Astrocyte (in vitro differentiated cells and primary cell): ENCODE data around the gene CHRNA4. TPM values are rescaled to one million over a fixed set of nuclear protein-coding genes. Genes with fewer than 3 reads are reported as not detected.

Experiments used
- DNase-seq: peaks from one replicate; pipeline ENCODE4 v3.0.0-alpha.2; 2010; ENCODE audit warnings: low read depth
- FAIRE-seq: peaks from 2 replicates; lab custom pipeline; 2011; peaks lifted over from hg19 to GRCh38; lab: Jason Lieb, UNC
- H2AFZ ChIP-seq: 2 replicates; pipeline ENCODE4 v1.6.0; 2012; ENCODE audit warnings: low read depth, low read length, inconsistent platforms
- H3K27ac ChIP-seq: 2 replicates; pipeline ENCODE4 v1.5.1; 2011; ENCODE audit warnings: low read depth, low read length, inconsistent platforms
- H3K27me3 ChIP-seq: 2 replicates; pipeline ENCODE4 v1.6.0; 2011; ENCODE audit warnings: low read length, inconsistent platforms; ENCODE audit not compliant: insufficient read depth
- H3K36me3 ChIP-seq: 2 replicates; pipeline ENCODE4 v1.5.1; 2011; ENCODE audit warnings: low read length, inconsistent platforms; ENCODE audit not compliant: insufficient read depth
- H3K4me1 ChIP-seq: 2 replicates; pipeline ENCODE4 v1.5.1; 2011; ENCODE audit warnings: low read length, inconsistent platforms; ENCODE audit not compliant: insufficient read depth
- H3K4me2 ChIP-seq: 2 replicates; pipeline ENCODE4 v1.6.0; 2012; ENCODE audit warnings: low read length, inconsistent platforms
- H3K4me3 ChIP-seq: 2 replicates; pipeline ENCODE4 v1.5.1; 2011; ENCODE audit warnings: low read depth, mild to moderate bottlenecking, low read length, inconsistent platforms; ENCODE audit not compliant: insufficient read depth
- H3K79me2 ChIP-seq: 2 replicates; pipeline ENCODE4 v1.6.0; 2012; ENCODE audit warnings: mild to moderate bottlenecking, low read length, inconsistent platforms; ENCODE audit not compliant: insufficient read depth
- H3K9ac ChIP-seq: 2 replicates; pipeline ENCODE4 v1.6.0; 2012; ENCODE audit warnings: mild to moderate bottlenecking, low read length, inconsistent platforms
- H3K9me3 ChIP-seq: 2 replicates; pipeline ENCODE4 v1.5.1; 2012; ENCODE audit warnings: low read depth, mild to moderate bottlenecking, low read length, inconsistent platforms; ENCODE audit not compliant: insufficient read depth
- H4K20me1 ChIP-seq: 2 replicates; pipeline ENCODE4 v1.6.0; 2012; ENCODE audit warnings: low read length, inconsistent platforms; ENCODE audit not compliant: insufficient read depth
- H3K27ac Mint-ChIP-seq: one replicate; pipeline ENCODE4 v1.8.0; 2021; ENCODE audit warnings: mild to moderate bottlenecking, mixed read lengths; ENCODE audit not compliant: unreplicated experiment
- H3K27me3 Mint-ChIP-seq: one replicate; pipeline ENCODE4 v1.8.0; 2021; ENCODE audit warnings: low read depth, mixed read lengths; ENCODE audit not compliant: unreplicated experiment
- H3K36me3 Mint-ChIP-seq: one replicate; pipeline ENCODE4 v1.8.0; 2021; ENCODE audit warnings: low read depth, mixed read lengths; ENCODE audit not compliant: unreplicated experiment
- H3K4me1 Mint-ChIP-seq: one replicate; pipeline ENCODE4 v1.8.0; 2021; ENCODE audit warnings: low read depth, mixed read lengths; ENCODE audit not compliant: unreplicated experiment
- H3K4me3 Mint-ChIP-seq: one replicate; pipeline ENCODE4 v1.8.0; 2021; ENCODE audit warnings: mild to moderate bottlenecking, moderate library complexity, mixed read lengths; ENCODE audit not compliant: unreplicated experiment
- H3K9me3 Mint-ChIP-seq: one replicate; pipeline ENCODE4 v1.8.0; 2021; ENCODE audit warnings: mild to moderate bottlenecking, mixed read lengths; ENCODE audit not compliant: unreplicated experiment
- EZH2 ChIP-seq: IDR thresholded peaks from 2 replicates; pipeline ENCODE4 v1.6.1; 2012; ENCODE audit warnings: mild to moderate bottlenecking, low read length, inconsistent platforms; ENCODE audit not compliant: insufficient read depth
- total RNA-seq: library from RNA; stranded (reverse); gene quantifications from 2 replicates; pipeline ENCODE4 v1.2.1, GENCODE V29; 2021
- TF ChIP-seq, protein P1 (sequence below): IDR thresholded peaks from 2 replicates; pipeline ENCODE4 v1.5.1; 2011; ENCODE audit warnings: low read depth, mild to moderate bottlenecking, inconsistent platforms, low read length, moderate library complexity; ENCODE audit not compliant: insufficient read depth

The CHRNA4 gene
- total RNA-seq, 1 donor from 2014 or later, result 1.8 TPM

DNA sequence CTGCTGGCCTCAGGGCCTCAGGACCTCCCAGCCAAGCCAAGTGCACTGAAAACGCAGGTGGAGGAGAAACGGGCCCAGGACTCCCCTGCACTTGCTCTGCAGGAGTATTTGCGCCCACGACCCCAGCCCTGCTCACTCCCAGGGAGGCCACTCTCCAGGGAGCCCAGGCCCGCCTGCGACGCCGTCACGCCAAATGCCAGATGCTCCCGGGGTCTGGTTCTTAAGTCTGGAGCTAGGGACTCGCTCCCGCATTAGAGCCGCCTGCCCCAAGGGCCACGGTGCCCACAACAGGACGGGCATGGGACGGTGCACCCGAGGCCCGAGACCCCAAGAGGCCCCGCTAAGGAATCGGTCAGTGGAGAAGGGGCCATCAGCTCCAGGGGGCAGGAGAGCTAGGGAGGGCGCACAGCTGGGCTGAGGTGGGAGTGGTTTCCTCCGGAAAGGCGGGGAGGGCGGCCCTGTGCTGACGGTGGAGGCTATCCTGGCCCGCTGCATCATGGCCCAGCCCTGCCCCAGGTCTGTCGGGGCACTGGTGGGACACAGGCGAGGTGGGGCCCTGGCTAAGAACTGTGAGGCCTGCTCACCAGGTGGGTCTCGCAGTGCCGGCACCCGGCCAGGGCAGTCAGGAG, 44.1 kb upstream of the CHRNA4 start:
- Mint-ChIP-seq H3K9me3 (no peaks in the 10 kb centered on the region), H3K4me1 (no peaks in the 10 kb centered on the region), H3K36me3 (no peaks in the 10 kb centered on the region), H3K27me3 (peaks cover 22% of the 10 kb centered on the region), H3K27ac (no peak overlapping the region), H3K4me3 (no peak overlapping the region)
- FAIRE-seq (no peak), DNase-seq (no peak)
- TF ChIP-seq EZH2, result no peak
- TF ChIP-seq, protein P1, sequence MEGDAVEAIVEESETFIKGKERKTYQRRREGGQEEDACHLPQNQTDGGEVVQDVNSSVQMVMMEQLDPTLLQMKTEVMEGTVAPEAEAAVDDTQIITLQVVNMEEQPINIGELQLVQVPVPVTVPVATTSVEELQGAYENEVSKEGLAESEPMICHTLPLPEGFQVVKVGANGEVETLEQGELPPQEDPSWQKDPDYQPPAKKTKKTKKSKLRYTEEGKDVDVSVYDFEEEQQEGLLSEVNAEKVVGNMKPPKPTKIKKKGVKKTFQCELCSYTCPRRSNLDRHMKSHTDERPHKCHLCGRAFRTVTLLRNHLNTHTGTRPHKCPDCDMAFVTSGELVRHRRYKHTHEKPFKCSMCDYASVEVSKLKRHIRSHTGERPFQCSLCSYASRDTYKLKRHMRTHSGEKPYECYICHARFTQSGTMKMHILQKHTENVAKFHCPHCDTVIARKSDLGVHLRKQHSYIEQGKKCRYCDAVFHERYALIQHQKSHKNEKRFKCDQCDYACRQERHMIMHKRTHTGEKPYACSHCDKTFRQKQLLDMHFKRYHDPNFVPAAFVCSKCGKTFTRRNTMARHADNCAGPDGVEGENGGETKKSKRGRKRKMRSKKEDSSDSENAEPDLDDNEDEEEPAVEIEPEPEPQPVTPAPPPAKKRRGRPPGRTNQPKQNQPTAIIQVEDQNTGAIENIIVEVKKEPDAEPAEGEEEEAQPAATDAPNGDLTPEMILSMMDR, result no peak
- no peak overlapping the region for H2AFZ ChIP-seq
- H3K4me2 ChIP-seq, result no peak overlapping the region
- no peak overlapping the region for H3K4me3 ChIP-seq
- no peaks in the 10 kb centered on the region for H3K79me2 ChIP-seq
- no peak overlapping the region for H3K9ac ChIP-seq
- H3K27ac ChIP-seq, result no peak overlapping the region
- no peaks in the 10 kb centered on the region for H3K9me3 ChIP-seq
- H4K20me1 ChIP-seq, result no peaks in the 10 kb centered on the region
- no peaks in the 10 kb centered on the region for H3K27me3 ChIP-seq
- no peaks in the 10 kb centered on the region for H3K36me3 ChIP-seq
- H3K4me1 ChIP-seq, result no peaks in the 10 kb centered on the region

DNA sequence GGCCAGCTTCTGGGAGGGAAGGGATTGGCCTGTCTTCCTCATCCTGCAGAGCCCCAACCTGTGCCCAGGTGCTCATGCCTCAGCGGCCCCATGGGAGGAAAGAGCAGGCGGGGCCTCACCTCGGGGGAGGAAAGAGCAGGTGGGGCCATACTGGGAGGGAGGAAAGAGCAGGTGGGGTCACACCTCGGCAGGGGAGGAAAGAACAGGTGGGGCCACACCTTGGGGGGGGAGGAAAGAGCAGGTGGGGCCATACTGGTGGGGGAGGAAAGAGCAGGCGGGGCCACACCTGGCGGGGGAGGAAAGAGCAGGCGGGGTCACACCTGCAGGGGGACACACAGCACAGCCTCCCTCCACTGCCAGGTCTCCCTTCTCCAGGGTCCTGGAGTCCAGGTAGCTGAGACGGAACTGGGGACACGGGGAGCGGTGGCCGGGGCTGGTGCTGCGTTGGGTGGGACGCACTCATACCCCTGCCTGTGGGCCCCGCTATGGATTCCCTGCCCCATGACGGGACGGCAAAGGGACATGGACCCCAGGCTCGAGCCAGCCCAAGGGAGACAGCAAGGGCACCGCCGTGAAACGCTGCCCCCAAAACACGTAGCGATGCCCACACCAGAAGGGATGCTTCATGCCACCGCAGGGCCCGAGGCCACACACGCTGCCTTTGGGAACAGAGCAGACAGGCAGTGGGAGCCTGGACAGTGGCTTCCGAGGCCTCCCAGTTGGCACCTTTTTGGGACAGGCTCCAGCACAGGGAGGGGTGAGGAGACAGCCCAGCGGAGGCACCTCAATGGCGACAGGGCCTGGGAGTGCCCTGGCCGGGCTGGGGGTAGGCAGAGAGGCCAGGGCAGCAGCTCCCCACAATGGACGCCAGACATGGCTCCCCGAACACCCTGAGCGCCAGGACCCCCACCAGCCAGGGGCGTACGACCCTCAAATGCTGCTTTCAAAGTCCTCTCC, 43.3 kb upstream of the CHRNA4 start:
- no peak overlapping the region for H3K9ac ChIP-seq
- H3K4me3 Mint-ChIP-seq, result no peak overlapping the region
- no peaks in the 10 kb centered on the region for H3K4me1 Mint-ChIP-seq
- no peak overlapping the region for H3K4me2 ChIP-seq
- H3K4me1 ChIP-seq, result no peaks in the 10 kb centered on the region
- H3K4me3 ChIP-seq, result no peak overlapping the region
- H3K27me3 ChIP-seq, result no peaks in the 10 kb centered on the region
- H3K27me3 Mint-ChIP-seq, result peaks cover 26% of the 10 kb centered on the region
- H3K36me3 ChIP-seq, result no peaks in the 10 kb centered on the region
- FAIRE-seq, result no peak
- no peak overlapping the region for H2AFZ ChIP-seq
- no peaks in the 10 kb centered on the region for H3K79me2 ChIP-seq
- no peaks in the 10 kb centered on the region for H3K9me3 Mint-ChIP-seq
- TF ChIP-seq, protein P1, result no peak
- no peak for TF ChIP-seq EZH2
- no peak for DNase-seq
- no peaks in the 10 kb centered on the region for H3K9me3 ChIP-seq
- no peak overlapping the region for H3K27ac Mint-ChIP-seq
- no peaks in the 10 kb centered on the region for H3K36me3 Mint-ChIP-seq
- no peak overlapping the region for H3K27ac ChIP-seq
- no peaks in the 10 kb centered on the region for H4K20me1 ChIP-seq
